ENCODE measurements around the gene YY1.
A peak's percentile ranks its signal among the peaks of the same experiment; 100 is the strongest.

The YY1 gene

DNA sequence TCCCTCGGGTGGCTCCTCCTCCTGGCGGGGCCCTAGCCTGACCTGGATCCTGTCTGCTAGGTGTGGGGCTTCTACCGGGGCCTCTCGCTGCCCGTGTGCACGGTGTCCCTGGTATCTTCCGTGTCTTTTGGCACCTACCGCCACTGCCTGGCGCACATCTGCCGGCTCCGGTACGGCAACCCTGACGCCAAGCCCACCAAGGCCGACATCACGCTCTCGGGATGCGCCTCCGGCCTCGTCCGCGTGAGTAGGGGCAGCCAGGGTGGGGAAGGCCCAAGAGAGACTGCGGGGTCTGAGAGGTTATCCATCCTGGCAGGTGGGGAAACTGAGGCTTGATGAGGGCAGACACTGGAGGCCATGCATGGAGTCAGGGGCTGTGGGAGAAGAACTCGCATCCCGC is 88.2 kb downstream of the YY1 start:
- DNase-seq (ENCODE audit: low spot score in 2 of 2) (no peak), ATAC-seq (replicated peaks; ENCODE audit: extremely low read depth, poor library complexity, severe bottlenecking) (no peak)
- Mint-ChIP-seq H3K27me3 (no peaks in the 10 kb centered on the region), H3K4me3 (no peak overlapping the region), H3K9me3 (no peaks in the 10 kb centered on the region), H3K4me1 (no peaks in the 10 kb centered on the region), H3K27ac (ENCODE audit: low read depth) (peak overlapping the region; percentile 32), H3K36me3 (ENCODE audit: insufficient read depth) (peaks cover 2% of the 10 kb centered on the region)

DNA sequence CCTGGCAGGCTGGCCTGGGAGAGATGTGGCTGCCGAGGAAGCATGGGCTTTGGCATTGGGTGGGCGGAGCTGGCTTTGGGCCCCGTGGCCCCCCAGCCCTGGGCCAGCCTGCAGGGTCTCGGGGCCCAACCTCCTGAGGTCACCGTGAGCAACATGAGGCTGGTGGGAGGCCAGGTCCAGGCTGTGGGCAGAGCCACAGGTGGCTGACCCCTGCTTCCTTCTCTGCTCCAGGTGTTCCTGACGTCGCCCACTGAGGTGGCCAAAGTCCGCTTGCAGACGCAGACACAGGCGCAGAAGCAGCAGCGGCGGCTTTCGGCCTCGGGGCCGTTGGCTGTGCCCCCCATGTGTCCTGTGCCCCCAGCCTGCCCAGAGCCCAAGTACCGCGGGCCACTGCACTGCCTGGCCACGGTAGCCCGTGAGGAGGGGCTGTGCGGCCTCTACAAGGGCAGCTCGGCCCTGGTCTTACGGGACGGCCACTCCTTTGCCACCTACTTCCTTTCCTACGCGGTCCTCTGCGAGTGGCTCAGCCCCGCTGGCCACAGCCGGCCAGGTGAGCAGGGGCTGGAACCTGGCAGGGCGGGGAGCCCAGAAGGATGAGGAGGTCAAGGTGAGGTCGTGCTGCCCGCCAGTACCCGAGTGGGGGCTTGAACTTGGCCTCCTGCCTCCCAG is 89.7 kb downstream of the YY1 start:
- no peaks in the 10 kb centered on the region for H3K36me3 Mint-ChIP-seq (ENCODE audit: insufficient read depth)
- DNase-seq (ENCODE audit: low spot score in 2 of 2) = no peak
- no peaks in the 10 kb centered on the region for H3K4me1 Mint-ChIP-seq
- no peaks in the 10 kb centered on the region for H3K27me3 Mint-ChIP-seq
- peak overlapping the region; percentile 53 for H3K27ac Mint-ChIP-seq (ENCODE audit: low read depth)
- no peak overlapping the region for H3K4me3 Mint-ChIP-seq
- H3K9me3 Mint-ChIP-seq = no peaks in the 10 kb centered on the region
- no peak for ATAC-seq (replicated peaks; ENCODE audit: extremely low read depth, poor library complexity, severe bottlenecking)

DNA sequence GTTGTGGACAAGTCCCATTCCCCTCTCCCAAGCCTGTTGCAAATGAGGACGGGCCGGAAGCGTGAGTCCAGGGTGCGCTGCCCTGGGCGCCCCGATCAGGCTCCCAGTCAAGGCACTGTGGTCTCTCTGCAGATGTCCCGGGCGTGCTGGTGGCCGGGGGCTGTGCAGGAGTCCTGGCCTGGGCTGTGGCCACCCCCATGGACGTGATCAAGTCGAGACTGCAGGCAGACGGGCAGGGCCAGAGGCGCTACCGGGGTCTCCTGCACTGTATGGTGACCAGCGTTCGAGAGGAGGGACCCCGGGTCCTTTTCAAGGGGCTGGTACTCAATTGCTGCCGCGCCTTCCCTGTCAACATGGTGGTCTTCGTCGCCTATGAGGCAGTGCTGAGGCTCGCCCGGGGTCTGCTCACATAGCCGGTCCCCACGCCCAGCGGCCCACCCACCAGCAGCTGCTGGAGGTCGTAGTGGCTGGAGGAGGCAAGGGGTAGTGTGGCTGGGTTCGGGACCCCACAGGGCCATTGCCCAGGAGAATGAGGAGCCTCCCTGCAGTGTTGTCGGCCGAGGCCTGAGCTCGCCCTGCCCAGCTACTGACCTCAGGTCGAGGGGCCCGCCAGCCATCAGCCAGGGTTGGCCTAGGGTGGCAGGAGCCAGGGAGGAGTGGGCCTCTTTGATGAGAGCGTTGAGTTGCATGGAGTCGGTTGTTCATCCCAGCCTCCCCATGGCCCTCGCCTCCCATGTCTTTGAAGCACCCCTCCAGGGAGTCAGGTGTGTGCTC is 90.5 kb downstream of the YY1 start:
- ATAC-seq (replicated peaks; ENCODE audit: extremely low read depth, poor library complexity, severe bottlenecking) (no peak), DNase-seq (ENCODE audit: low spot score in 2 of 2) (no peak)
- Mint-ChIP-seq H3K9me3 (no peaks in the 10 kb centered on the region), H3K4me1 (no peaks in the 10 kb centered on the region), H3K27ac (ENCODE audit: low read depth) (peak overlapping the region; percentile 53), H3K27me3 (no peaks in the 10 kb centered on the region), H3K4me3 (no peak overlapping the region), H3K36me3 (ENCODE audit: insufficient read depth) (no peaks in the 10 kb centered on the region)

DNA sequence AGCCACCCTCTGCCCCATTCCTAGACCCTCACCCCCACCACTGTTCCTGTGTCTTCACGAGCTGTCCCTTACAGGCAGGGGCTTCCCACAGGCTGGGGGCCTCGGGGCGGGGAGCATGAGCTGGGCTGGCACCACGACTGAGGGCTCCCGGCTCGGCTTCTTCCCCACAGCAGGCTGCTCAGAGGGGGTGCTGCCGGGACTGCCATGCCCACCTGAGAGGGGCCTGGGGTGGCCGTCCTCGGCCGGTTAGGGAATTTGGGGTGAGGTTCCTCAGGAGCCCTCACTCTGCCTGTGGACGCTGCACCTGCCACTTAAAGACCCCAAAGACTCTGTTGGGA is 91.0 kb downstream of the YY1 start:
- Mint-ChIP-seq H3K27me3 (no peaks in the 10 kb centered on the region), H3K9me3 (no peaks in the 10 kb centered on the region), H3K36me3 (ENCODE audit: insufficient read depth) (peaks cover 3% of the 10 kb centered on the region), H3K4me3 (no peak overlapping the region), H3K27ac (ENCODE audit: low read depth) (peak overlapping the region; percentile 53), H3K4me1 (no peaks in the 10 kb centered on the region)
- DNase-seq (ENCODE audit: low spot score in 2 of 2) = no peak
- ATAC-seq (replicated peaks; ENCODE audit: extremely low read depth, poor library complexity, severe bottlenecking) = no peak

DNA sequence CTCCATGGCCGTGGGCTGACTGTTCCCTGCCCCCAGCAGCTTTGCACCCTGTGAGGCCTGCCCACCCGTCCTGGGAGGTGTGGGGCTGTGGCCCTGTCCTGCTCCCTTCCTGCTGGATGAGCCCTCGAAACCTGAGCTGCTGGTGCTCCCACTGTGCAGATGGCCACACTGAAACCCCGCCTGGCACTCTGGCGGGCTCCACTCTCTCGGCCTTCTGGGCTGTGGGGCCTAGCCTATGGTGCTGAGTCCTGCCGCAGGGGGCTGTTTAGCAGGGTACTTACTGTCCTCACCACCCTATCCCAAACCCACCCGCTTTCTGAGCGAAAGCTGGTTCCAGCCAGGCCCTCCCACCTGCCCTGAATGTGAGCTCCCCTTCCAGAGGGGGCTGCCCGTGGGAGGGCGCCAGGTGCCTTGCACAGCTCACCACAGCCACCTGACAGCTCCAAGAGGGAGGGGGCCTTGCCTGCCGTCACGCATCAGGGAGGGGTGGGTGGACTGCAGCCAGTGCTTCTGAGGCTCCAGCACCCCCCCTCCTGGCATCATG is 91.5 kb downstream of the YY1 start:
- no peaks in the 10 kb centered on the region for H3K9me3 Mint-ChIP-seq
- H3K4me1 Mint-ChIP-seq = no peaks in the 10 kb centered on the region
- DNase-seq (ENCODE audit: low spot score in 2 of 2) (no peak), ATAC-seq (replicated peaks; ENCODE audit: extremely low read depth, poor library complexity, severe bottlenecking) (no peak)
- H3K27ac Mint-ChIP-seq (ENCODE audit: low read depth) = no peak overlapping the region
- H3K27me3 Mint-ChIP-seq = no peaks in the 10 kb centered on the region
- peaks cover 5% of the 10 kb centered on the region for H3K36me3 Mint-ChIP-seq (ENCODE audit: insufficient read depth)
- no peak overlapping the region for H3K4me3 Mint-ChIP-seq

DNA sequence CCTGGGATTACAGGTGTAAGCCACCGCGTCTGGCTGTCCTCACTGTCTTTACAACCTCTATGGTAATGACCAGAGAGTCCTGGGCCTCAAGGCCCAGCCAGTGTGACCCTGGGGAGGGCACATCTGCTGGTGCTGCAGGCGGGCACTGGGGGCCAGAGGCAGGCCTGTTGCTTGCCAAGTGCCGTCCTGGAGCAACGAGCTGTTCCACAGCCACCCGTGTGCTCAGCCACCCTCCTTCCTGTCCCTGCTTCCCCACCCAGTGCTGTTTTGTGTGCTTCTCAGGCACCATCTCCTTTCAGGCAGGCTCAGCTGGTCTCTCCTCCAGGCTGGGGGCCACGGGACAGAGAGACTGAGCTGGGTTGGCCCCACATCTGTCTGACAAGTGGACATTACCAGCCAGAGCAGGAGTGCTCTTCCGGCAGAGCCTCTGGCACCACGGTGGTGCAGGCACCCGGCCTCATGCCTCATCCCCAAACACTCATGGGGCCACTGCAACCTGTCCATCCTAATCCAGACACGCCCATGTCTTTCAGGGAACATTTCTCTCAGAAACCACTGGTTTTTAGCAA is 93.2 kb downstream of the YY1 start:
- H3K27ac Mint-ChIP-seq (ENCODE audit: low read depth) = peak overlapping the region; percentile 83
- H3K27me3 Mint-ChIP-seq = no peaks in the 10 kb centered on the region
- peaks cover 14% of the 10 kb centered on the region for H3K36me3 Mint-ChIP-seq (ENCODE audit: insufficient read depth)
- no peak overlapping the region for H3K4me3 Mint-ChIP-seq
- no peaks in the 10 kb centered on the region for H3K4me1 Mint-ChIP-seq
- ATAC-seq (replicated peaks; ENCODE audit: extremely low read depth, poor library complexity, severe bottlenecking) (no peak), DNase-seq (ENCODE audit: low spot score in 2 of 2) (no peak)
- H3K9me3 Mint-ChIP-seq = no peaks in the 10 kb centered on the region

All from central memory CD8-positive, alpha-beta T cell (primary cell).